K562 (cell line): Measurements from ENCODE around the gene WRAP53. TPM values are rescaled to one million over a fixed set of nuclear protein-coding genes. Genes with fewer than 3 reads are reported as not detected.

Source experiments
- CCAR2 ChIP-seq: fragments of 200-400 bp; formaldehyde crosslinking; IDR thresholded peaks from 2 replicates; pipeline ENCODE4 v1.6.1; 2017; ENCODE audit warnings: mild to moderate bottlenecking, low read depth, low read length
- FOXK1 ChIP-seq: sonication (generic); formaldehyde crosslinking; IDR thresholded peaks from 2 replicates; pipeline ENCODE4 v1.8.0; 2022; ENCODE audit warnings: missing genetic modification reagents, mild to moderate bottlenecking, borderline replicate concordance
- KAT8 ChIP-seq: fragments of 450-650 bp; IDR thresholded peaks from 2 replicates; pipeline ENCODE4 v1.6.1; 2016; ENCODE audit warnings: low read depth, mild to moderate bottlenecking
- MAX ChIP-seq: sonication (generic); formaldehyde crosslinking; IDR thresholded peaks from 2 replicates; pipeline ENCODE4 v1.9.0; 2022; ENCODE audit warnings: mild to moderate bottlenecking, missing genetic modification reagents
- SMARCA4 ChIP-seq: fragments of 450-650 bp; IDR thresholded peaks from 2 replicates; pipeline ENCODE4 v1.6.1; 2016
- SP1 ChIP-seq: sonication (generic); formaldehyde crosslinking; IDR thresholded peaks from 2 replicates; pipeline ENCODE4 v1.8.1; 2022; ENCODE audit warnings: mild to moderate bottlenecking, missing genetic modification reagents
- TAF1 ChIP-seq: IDR thresholded peaks from 2 replicates; pipeline ENCODE4 v1.6.1; 2011; ENCODE audit warnings: mild to moderate bottlenecking, low read length, moderate library complexity; ENCODE audit not compliant: insufficient read depth, control insufficient read depth, severe bottlenecking; ENCODE audit errors: extremely low read depth
- TCF7 ChIP-seq: sonication (generic); IDR thresholded peaks from 2 replicates; pipeline ENCODE4 v1.6.1; 2016; ENCODE audit warnings: antibody characterized with exemption, borderline replicate concordance
- VEZF1 ChIP-seq: fragments of 200-800 bp; sonication (Bioruptor generic); IDR thresholded peaks from 2 replicates; pipeline ENCODE4 v1.6.1; 2017; ENCODE audit warnings: missing genetic modification characterization, missing compliant biosample characterization
- YBX1 ChIP-seq: fragments of 450-650 bp; IDR thresholded peaks from 2 replicates; pipeline ENCODE4 v1.7.1; 2016; ENCODE audit warnings: mild to moderate bottlenecking
- ZNF224 ChIP-seq: sonication (generic); formaldehyde crosslinking; IDR thresholded peaks from 2 replicates; pipeline ENCODE4 v1.8.0; 2022; ENCODE audit warnings: mild to moderate bottlenecking, missing genetic modification reagents
- ZNF232 ChIP-seq: sonication (generic); formaldehyde crosslinking; IDR thresholded peaks from 2 replicates; pipeline ENCODE4 v1.8.0; 2022; ENCODE audit warnings: mild to moderate bottlenecking, missing genetic modification reagents
- ZNF395 ChIP-seq: fragments of 200-800 bp; sonication (Bioruptor generic); IDR thresholded peaks from 2 replicates; pipeline ENCODE4 v1.6.1; 2017; ENCODE audit warnings: missing genetic modification characterization, missing compliant biosample characterization
- ZNF57 ChIP-seq: fragments of 450-650 bp; formaldehyde crosslinking; IDR thresholded peaks from 2 replicates; pipeline ENCODE4 v1.4.0; 2020; ENCODE audit warnings: mild to moderate bottlenecking, moderate library complexity
- polyA plus RNA-seq, 8 experiments: library from polyadenylated mRNA; depleted of rRNA in 4 of 8; stranded (reverse) in 5 of 8; unstranded in 3 of 8; fragments of >200 nt; fragmentation: Nextera tagmentation in 2 of 8; fragmentation: Illumina TruSeq in 1 of 8; extraction: Ambion mirVana in 2 of 8; extraction: Trizol in 1 of 8; gene quantifications; 2 replicates each; pipeline versions ENCODE4 v1.2.1 to v1.2.3, GENCODE V29; 2011 to 2014; ENCODE audit warnings: inconsistent platforms in 1 of 8, missing spikeins in 1 of 8
- total RNA-seq, 7 experiments: library from RNA; depleted of rRNA in 6 of 7; stranded (reverse); fragments of >200 nt in 6 of 7; fragmentation: Illumina TruSeq in 2 of 7; extraction: Trizol in 2 of 7; gene quantifications; 2 replicates each; pipeline versions ENCODE4 v1.2.1 to v1.2.3, GENCODE V29; 2011 to 2021; ENCODE audit warnings: low replicate concordance in 1 of 7
- TF ChIP-seq, protein P1 (sequence below): fragments of 250-450 bp; sonication (Bioruptor Pico); IDR thresholded peaks from 2 replicates; pipeline ENCODE4 v1.5.0; 2021; ENCODE audit warnings: mild to moderate bottlenecking, borderline replicate concordance
- TF ChIP-seq, protein P2 (sequence below): fragments of 450-650 bp; IDR thresholded peaks from 2 replicates; pipeline ENCODE4 v1.6.1; 2016

Gene WRAP53
- total and polyA plus RNA-seq, 9 of the 15 experiments (the other 6 are each of a cell fraction or from before 2014, with no cell fraction given), result 0.72 to 18.2 (median 13.4) TPM

GRCh38 chr17:7687908-7688807 is at the start of gene WRAP53 (continued):
- TF ChIP-seq, protein P1, sequence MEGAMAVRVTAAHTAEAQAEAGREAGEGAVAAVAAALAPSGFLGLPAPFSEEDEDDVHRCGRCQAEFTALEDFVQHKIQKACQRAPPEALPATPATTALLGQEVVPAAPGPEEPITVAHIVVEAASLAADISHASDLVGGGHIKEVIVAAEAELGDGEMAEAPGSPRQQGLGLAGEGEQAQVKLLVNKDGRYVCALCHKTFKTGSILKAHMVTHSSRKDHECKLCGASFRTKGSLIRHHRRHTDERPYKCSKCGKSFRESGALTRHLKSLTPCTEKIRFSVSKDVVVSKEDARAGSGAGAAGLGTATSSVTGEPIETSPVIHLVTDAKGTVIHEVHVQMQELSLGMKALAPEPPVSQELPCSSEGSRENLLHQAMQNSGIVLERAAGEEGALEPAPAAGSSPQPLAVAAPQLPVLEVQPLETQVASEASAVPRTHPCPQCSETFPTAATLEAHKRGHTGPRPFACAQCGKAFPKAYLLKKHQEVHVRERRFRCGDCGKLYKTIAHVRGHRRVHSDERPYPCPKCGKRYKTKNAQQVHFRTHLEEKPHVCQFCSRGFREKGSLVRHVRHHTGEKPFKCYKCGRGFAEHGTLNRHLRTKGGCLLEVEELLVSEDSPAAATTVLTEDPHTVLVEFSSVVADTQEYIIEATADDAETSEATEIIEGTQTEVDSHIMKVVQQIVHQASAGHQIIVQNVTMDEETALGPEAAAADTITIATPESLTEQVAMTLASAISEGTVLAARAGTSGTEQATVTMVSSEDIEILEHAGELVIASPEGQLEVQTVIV (CRISPR knock-in tag), result no peak
- TF ChIP-seq KAT8, result no peak
- TF ChIP-seq VEZF1 (CRISPR knock-in tag), result no peak; the same call in none of the 2 replicates
- peak; percentile 19; the same call in 1 of the 2 replicates for TF ChIP-seq SP1 (CRISPR knock-in tag)
- TF ChIP-seq ZNF57 (CRISPR knock-in tag), result no peak
- TF ChIP-seq TCF7, result no peak
- TF ChIP-seq TAF1, result peak; percentile 44
- TF ChIP-seq ZNF232 (CRISPR knock-in tag), result no peak
- TF ChIP-seq, protein P2, sequence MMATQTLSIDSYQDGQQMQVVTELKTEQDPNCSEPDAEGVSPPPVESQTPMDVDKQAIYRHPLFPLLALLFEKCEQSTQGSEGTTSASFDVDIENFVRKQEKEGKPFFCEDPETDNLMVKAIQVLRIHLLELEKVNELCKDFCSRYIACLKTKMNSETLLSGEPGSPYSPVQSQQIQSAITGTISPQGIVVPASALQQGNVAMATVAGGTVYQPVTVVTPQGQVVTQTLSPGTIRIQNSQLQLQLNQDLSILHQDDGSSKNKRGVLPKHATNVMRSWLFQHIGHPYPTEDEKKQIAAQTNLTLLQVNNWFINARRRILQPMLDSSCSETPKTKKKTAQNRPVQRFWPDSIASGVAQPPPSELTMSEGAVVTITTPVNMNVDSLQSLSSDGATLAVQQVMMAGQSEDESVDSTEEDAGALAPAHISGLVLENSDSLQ, result no peak
- TF ChIP-seq CCAR2, result no peak
- TF ChIP-seq MAX, result no peak
- no peak for TF ChIP-seq ZNF224
- no peak for TF ChIP-seq SMARCA4
- peak; percentile 26; the same call in 1 of the 2 replicates for TF ChIP-seq ZNF395 (CRISPR knock-in tag)
- no peak for TF ChIP-seq YBX1
- TF ChIP-seq FOXK1 (CRISPR knock-in tag), result no peak
